SW480 (cell line): ENCODE results near the gene FLT1.

Experiments used
- DNase-seq: peaks from one replicate; pipeline ENCODE4 v3.0.0-alpha.2; 2016; ENCODE audit warnings: low spot score

FLT1 gene

DNA sequence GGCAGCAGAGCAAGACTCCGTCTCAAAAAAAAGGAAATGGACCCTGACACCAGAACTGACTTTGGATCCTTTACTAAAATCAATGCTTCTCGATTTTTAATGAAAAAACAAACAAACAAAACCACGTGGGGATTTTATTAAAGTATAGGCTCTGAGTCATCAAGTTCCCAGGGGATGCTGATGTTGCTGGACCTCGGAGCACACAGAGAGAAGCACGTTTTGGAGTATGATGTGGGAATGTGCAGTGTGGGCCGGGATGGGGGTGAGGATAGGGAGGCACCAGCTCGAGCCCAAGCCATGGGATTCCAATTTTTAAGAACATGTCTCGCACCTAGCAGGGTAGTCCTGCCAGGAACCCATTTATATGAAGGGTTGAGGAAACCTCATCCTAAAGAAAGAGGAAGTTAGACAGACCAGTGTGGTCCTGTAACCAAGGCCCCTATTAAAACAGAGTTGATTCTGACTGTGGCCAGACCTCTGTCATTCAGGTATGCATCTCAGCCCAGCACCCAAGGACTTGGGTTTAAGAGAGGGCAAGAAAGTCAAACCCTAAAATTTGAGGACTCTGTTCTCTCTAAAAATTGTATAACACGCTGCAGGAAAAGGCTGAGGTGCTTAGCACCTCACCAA, 6.4 kb downstream of the FLT1 start:
- no peak for DNase-seq

- no peak for DNase-seq
Measured at GRCh38 chr13:28485996-28486543, 8.9 kb downstream of the FLT1 start.

DNA sequence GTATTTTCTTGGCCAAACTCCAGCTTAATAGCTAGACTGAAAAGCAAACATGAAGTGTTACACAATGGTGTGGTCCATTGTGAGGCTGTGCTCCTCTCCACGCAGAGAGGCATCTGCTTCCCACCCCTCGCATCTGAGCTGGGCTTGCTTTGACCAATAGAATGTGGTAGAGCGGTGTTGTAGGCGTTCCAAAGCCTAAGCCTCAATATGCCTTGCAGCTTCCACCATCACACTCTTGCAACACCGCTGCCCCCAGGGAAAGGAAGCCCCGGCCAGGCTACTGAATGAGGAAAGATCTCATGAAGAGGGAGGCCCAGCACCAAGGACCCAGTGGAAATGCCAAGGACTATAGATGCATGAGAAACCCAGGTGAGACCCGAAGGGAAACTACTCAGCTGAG, 9.4 kb downstream of the FLT1 start:
- DNase-seq, result no peak

GRCh38 chr13:28485097-28485496, 9.8 kb downstream of the FLT1 start:
- DNase-seq, result no peak

DNA sequence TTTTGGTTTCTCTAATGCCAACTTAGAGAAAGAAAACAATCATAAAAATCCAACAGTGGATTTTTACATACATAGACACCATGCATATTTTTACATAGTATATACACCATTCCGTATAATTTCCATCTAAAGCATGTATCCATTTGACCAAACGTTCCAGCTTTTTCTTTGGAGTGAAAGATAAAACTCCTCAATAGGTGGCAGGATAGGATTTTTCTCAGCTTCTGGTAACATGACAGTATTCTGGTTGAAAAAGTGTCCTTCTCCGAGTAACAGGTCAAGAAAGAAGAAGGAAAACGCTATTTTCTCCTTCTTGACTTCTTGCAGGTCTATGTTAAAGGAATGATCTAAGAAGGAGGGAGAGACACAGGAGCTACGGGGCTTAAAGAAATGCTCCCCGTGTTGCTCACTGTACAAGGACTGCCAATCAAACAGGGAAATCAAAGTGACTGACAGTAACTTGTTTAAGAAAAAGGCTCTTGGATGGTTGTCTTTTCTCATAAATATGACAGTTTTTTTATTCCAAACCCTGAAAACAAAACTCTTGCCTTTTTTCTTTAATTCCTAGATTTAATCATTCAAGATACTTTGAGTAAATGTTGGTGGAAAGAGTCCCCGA, 11.5 kb downstream of the FLT1 start:
- no peak for DNase-seq

- DNase-seq, result no peak
Measured at GRCh38 chr13:28479005-28479404, 15.9 kb downstream of the FLT1 start.

DNA sequence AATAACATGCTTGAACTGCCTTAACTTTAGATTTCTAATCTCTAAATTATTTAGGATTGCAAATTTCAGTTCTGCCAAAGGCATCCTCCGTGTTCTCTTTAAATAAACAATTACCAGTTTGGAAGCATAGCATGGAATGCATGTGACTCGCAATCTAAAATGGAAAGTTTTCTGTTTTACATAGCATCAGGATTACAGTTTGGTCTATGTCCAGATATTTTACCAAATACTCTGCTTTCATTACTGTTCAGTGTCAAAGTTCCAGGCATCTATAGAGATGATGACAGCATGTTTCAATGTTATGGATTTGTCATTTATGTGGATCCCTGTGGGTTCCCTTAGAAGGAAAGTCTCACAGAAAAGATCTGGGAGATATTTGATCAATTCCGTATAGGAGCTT, 16.8 kb downstream of the FLT1 start:
- no peak for DNase-seq

DNA sequence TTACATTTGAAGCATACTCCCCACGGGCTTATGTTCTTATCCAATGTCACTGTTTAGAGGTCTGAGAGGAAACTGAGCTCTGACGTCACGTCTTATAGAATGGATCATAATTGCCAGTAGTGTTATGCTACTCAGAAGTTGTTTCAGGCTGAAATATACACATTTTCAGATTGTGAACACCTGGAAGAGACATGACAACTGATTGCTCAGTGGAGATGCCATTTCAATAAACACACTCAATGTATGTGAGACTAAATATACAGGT, 17.3 kb downstream of the FLT1 start:
- no peak for DNase-seq

DNA sequence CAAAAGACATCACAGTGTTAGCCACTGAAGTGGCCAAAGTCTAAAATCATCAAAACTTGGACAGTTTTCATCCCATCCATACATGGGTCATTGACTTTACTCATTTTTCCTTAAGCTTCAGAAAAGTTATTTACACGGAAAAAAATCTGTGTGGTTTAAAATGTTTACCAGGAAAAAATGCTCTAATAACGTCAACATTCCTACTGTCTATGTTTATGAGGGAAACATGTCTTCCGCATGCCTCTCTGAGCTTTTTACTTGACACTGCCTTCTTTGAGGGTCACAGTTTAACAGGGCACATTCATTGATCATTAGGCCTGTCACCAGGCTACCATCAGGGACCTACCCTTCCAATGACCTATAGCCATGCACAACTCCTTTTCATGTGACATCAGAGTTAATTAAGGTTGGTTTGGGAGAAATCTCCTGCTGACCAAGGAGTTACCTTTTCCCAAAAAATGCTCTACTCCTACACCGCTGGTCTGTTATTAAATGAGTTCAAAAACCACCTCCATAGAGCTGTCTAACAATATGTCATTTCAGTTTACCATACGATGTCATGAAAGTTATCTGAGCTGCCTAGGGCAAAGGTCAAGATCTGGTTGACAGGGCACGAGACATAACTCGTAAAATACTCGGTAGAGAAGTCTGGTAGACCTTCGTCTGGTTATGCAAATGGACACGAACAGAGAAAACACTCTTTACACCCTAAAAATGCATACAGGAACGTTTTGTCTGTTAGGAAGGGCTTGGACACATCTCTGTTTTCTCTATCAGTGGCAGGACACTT, 17.8 kb downstream of the FLT1 start:
- DNase-seq, result no peak

DNA sequence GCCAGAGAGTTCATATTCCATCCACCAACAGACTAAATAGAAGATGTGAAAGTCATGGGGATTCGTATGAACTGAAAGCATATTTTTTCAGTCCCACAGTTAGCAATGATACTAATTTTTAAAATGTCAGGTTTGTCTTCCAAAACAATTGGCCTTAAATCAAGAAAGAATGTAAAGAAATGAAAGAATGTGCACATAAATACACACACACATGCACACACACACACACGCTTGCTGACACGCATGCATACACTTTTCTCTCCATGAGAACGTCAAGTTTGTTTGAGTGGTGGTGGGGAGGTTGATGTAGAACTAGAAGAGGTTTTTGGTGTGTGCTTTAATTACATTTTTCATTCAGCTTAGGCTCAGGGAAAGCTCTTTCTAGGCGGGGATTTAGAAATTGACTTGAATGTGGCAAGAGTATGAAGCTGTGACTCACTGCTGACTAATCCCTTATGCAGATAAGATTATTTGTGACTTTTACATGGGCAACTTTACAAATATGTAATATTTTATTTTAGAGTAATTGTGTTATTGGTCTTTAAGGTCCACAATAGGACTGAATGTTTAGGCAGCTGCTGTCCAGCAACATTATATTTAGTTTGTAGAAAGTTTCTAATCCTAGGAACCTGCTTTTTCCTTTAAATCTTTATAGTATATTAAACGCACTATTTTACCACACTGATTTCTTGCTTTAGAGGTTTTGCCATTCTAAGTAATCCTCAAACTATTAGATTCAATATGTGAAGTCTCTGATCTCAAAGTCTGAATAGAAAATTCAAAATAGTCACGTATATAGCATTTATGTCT, 18.8 kb downstream of the FLT1 start:
- DNase-seq, result peak; percentile 45

DNA sequence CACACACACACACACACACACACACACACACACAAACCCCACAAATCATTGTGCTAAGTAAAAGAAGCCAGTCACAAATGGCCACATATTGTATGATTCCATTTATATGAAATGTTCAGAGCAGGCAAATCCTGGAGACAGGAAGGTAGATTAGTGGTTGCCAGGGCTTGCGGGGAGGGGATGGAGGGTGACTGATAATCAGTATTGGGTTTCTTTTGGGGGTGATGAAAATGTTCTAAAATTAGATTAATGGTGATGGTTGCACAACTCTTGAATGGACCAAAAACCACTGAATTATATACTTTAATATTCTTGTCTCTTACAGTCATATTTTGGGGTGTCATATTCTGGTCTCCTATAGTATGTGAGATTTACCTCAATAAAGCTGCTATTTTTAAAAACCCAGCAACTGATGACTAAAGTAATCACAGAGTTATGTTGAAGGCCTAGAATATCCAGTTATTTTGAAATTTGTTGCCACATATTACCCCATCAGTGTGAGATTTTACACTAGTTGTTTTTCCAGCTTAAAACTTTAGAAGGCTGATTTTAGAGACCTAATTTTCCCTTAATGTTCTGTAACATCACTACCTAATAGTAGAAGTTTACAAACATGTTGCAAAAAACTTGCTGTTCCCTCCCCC, 20.3 kb downstream of the FLT1 start:
- DNase-seq, result no peak

DNA sequence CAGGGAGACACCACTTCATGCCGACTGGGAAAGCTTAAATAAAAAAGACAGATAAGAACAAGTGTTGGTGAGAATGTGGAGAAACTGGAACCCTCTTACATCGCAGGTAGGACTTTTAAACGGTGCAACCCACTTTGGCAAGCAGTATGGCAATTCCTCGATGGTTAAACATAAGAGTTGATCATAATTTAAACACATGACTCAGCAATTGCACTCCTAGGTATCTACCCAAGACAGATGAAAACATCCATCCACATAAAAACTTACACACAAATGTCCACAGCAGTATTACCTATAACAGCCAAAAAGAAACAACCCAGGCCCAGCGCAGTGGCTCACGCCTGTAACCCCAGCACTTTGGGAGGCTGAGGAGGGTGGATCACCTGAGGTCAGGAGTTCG, 21.9 kb downstream of the FLT1 start:
- no peak for DNase-seq

GRCh38 chr13:28471421-28471820, 23.5 kb downstream of the FLT1 start:
- DNase-seq, result no peak

GRCh38 chr13:28470296-28470695, 24.6 kb downstream of the FLT1 start:
- DNase-seq, result no peak

DNA sequence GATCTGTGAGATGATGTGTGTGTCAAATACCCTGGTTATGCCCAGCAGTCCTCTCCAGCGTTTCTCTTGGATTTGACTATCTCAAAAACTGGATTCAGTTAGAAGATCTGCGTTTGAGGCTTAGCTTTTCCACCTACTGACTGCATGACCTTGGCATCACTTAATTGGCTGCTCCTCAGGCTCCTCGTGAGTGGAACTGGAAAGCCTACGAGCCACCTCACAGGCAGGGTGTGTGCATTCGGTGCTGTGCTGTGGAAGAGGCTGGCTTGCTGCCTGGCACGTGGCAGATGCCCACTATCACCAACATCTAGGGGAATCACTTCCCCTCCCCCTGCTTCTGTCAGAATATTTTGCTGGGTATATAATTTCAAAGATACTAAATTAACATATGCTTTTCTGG, 25.6 kb downstream of the FLT1 start:
- no peak for DNase-seq

DNA sequence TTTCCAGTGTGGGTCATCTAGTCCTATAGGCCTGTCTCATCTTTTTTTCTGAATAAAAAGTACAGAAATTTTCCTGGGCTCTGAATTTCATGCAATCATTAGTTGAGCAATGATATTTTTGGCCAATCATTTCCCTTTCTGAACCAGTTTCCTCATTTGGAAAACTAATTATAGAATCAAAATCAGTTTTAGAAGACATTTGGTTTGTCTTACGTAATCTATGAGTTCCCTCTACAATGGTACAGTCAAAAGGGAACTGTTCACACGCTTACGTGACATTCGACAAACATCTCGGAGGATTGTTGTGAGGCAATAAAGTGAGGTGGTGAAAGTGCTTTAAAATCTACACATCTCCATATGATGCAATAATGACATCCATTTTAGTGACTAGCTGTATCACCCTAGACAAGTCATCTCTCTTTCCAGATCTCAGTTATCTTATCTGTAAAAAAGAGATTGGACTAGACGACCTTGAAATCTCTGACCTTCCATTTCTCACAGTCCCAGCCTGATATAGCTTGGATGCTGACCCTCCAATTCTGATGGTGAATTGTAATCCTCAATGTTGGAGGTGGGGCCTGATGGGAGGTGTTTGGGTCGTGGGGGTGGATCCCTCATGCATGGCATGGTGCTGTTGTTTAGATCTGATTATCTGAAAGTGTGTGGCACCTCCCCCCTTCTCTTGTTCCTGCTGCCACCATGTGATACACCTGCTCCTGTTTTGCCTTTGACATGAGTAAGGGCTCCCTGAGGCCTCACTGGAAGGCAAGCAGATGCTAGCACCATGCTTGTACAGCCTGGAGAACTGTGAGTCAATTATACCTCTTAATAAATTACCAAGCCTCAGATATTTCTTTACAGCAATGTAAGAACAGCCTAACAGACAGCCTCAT, 26.7 kb downstream of the FLT1 start:
- DNase-seq, result no peak

DNA sequence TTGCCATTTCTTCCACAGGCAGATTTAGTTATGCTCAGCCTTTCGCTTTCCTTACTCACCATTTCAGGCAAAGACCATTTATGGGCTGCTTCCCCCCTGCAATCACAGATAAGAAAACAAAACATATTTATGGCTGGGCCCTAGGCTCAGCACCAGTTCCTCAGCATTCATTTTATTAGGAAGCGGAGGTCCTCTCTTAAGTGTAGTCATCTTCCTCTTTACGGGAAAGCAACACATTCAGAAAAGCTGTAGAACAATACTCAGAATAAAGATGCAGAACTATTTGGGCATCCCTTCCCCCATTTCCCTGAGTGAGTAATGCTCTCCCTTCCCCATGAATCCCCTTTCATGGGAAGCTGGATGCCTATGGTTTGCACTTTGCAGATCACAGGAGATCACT, 27.9 kb downstream of the FLT1 start:
- no peak for DNase-seq

GRCh38 chr13:28466151-28466550, 28.8 kb downstream of the FLT1 start:
- DNase-seq, result no peak

DNA sequence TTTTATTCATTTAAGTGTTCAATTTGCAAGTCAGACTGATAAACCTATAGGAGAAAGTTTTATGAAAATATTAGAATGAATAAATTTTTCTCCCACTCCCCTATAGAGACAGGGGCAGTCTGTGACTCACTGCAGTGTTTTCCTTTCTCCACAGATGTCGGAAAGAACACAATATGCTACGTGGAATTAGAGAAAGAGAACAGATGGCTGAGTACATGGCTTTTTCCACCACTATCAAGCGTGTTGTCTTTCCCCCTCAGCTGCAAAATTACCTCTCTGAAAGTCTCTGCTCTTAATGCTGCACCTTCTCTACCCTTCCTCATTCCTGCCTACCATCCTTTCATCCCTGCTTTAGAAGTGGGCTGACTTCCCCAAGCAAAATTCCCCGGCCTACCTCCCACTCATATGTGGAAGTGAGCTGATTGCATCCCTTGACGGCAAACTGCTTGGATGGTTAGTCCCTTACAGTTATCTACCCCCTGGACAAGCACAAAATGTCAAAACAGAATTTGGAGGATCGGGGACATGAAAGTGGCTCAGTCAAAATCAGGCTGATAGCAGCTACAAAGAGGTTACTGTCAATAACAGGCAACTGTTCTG, 30.0 kb downstream of the FLT1 start:
- DNase-seq, result no peak

DNA sequence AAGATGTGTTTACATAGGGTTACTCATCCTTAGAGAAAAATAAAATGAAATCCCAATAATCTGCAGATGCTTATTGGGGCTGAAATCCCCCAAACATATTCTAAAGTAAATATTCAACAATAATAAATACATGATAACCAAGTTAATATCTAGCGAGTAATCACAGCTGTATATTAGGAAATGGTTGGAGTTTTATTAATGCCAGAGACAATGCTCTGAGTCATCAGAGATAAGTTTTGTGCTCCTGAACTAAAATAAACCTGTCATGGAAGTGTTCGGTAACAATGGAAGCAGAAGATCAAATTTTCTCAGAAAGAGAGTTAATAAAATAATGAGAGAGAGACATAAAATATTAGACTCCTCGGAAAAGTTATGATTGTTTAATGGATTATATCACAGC, 31.4 kb downstream of the FLT1 start:
- no peak for DNase-seq

- no peak for DNase-seq
Measured at GRCh38 chr13:28459911-28460310, 35.0 kb downstream of the FLT1 start.
